GM19467 (cell line): Measurements from ENCODE around the gene CARS2.

Source experiments
- ATAC-seq: cut with Tn5 transposase; IDR thresholded peaks from one replicate; pipeline ENCODE4 v1.9.1; 2021; ENCODE audit warnings: mild to moderate bottlenecking, moderate library complexity; ENCODE audit not compliant: unreplicated experiment

The CARS2 gene

DNA sequence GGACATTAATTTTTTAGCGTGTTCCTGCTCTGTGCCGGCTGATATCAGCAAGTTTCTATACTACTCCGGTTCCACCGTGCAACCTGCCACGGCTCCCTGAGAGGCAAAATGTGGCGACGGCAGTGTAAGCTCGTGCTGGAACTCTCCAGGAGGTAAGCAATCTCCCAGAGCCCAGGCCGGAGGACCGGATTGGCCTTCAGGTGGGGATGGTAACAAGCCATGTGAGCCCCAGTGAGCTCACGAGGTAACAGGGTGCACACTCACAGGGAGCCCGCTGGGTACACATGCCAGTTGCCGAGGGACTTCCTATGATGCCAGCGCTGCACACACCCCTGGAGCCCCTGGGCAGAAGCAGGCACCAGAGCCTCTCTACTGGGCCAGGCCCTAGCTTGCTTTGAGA, 52.1 kb downstream of the CARS2 start:
- ATAC-seq, result no peak

DNA sequence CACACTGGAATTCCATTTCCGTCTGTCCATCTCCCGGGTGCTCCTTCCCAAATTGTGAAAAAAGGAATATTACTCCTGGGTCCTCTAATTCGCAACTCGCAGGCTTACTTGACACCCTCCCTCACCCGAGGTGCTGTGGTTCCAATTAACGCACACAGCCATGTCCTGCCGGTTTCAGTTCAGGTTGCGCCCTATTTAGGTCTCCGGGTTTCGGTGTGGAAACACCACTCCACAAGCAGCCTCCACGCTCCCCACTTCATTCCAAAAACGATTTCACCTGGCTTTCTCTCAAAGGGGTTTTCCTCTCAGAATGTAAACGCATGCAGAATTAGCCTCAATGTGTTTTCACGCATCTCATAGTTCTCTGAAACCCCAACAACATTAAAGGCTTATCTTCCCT, 52.6 kb downstream of the CARS2 start:
- ATAC-seq, result no peak

- ATAC-seq, result no peak
Measured at GRCh38 chr13:110652764-110653163, 53.2 kb downstream of the CARS2 start.

DNA sequence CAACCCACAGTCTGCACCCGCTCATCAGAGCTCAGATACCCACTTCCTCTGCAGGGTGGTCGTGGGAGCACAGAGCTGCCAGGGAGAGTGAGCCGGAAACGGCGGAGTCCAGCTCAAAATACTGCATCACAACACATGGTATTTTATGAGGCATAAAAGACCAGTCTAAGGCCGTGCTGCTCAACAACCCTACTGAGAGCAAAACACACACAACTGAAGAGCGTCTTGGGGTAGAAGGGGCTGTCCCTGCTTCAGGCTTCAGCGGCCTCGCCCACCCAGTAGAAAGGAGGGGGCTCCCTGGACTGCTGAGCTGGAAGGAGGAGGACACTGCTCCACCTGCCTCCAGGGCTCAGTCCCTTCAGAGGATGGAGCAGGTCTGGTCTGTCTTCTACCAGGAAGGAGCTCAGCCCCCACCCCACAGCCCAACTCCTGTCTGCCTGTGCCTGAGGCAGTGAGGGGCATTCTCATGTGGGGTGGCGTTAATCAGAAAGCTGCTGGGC, 53.6 kb downstream of the CARS2 start:
- no peak for ATAC-seq

- no peak for ATAC-seq
Measured at GRCh38 chr13:110651726-110652230, 54.1 kb downstream of the CARS2 start.

DNA sequence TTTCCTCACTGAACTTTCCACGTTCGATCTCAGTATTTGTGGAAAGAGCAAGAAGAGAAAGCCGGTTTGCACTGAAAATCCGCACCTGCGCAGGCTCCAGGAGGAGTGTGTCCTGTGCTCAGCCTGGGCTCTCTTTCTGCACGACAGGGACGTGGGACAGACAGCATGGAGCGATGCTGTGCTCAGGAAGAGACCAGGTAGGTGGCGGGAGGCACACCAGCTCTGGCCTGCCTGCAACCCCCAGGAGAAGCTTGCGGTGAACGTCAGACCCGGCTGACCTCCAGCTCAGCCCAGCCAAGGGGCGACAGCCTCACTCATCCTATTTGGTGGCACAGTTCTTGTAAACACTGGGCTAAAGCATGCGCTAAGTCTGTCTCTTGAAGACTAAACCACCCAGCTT, 54.6 kb downstream of the CARS2 start:
- ATAC-seq, result no peak

DNA sequence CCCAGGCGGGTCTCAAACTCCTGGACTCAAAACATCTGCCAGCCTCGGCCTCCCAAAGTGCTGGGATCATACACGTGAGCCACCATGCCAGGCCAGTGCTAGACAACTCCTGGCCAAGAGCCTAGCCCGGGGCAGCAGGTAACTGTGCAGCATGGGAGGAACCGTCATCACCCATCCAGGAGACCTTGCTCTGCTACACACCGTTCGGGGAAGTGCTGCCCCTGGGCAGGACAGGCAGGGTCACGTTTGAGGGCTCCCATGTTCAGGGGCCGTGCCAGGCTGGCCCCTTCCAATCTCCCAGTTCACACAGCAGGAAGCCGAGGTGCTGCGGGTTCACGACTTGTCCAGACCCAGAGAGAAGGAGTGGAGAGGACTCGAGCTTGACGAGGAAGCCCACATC, 55.5 kb downstream of the CARS2 start:
- ATAC-seq, result no peak

GRCh38 chr13:110649551-110649950, 56.4 kb downstream of the CARS2 start:
- ATAC-seq, result no peak

DNA sequence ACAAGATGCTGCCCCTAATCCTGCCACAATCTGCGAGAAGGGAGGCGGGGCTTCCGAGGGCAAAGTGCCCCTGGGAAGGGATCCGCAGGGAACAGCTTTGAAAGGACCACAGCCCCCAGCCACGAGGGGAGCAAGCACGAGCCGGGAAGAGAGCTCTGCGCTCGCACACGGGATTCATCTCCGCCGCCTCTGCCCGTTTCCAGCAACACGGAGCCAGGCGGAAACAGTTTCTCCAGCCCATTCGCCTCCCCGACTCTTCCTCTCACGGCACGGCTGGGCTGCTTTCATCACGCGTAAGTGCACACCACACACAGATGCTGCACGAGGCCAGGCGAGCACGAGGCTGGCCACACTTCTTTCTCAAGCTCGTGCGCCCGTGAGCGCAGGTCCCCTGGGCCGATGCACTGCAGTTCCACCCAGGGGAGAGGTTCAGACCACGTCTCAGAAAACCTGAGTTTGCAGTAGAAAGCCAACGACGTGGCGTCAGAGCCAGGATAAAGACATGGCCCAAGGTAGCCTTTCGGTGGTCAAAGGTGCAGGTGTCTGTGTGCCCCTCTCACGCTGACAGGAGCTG, 57.0 kb downstream of the CARS2 start:
- ATAC-seq, result no peak

DNA sequence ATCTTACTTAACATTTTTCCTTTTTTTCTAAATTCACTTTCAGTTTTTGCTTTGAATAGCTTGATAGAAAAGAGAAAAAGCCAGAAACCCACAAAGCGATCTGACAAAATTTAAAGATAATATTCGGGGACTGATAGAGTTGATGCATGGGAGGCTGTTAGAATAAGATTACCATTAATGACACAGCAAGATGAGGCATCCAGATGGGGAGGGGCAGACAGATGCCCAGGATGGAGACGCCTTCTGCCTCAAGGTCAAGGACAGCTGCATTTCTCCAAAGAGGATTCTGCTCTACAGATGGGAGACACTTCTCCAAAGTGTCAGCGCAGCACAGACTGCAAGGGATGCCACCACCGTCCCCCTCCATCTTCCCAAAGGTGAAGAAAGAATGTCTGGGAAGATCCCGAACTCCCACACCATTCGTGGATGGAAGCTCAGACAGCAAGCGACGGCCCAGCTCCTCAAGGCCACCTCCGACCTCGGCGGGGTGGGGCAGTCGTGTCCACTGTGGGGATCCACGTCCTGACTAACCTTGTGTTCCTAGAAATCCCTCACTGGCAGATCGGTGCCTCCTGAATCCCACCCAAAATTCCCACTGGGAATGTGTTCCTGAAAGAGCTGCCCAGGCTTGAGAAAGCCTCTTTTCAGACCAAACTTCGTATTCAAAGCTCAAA, 57.6 kb downstream of the CARS2 start:
- no peak for ATAC-seq

- no peak for ATAC-seq
Measured at GRCh38 chr13:110647365-110647737, 58.6 kb downstream of the CARS2 start.

DNA sequence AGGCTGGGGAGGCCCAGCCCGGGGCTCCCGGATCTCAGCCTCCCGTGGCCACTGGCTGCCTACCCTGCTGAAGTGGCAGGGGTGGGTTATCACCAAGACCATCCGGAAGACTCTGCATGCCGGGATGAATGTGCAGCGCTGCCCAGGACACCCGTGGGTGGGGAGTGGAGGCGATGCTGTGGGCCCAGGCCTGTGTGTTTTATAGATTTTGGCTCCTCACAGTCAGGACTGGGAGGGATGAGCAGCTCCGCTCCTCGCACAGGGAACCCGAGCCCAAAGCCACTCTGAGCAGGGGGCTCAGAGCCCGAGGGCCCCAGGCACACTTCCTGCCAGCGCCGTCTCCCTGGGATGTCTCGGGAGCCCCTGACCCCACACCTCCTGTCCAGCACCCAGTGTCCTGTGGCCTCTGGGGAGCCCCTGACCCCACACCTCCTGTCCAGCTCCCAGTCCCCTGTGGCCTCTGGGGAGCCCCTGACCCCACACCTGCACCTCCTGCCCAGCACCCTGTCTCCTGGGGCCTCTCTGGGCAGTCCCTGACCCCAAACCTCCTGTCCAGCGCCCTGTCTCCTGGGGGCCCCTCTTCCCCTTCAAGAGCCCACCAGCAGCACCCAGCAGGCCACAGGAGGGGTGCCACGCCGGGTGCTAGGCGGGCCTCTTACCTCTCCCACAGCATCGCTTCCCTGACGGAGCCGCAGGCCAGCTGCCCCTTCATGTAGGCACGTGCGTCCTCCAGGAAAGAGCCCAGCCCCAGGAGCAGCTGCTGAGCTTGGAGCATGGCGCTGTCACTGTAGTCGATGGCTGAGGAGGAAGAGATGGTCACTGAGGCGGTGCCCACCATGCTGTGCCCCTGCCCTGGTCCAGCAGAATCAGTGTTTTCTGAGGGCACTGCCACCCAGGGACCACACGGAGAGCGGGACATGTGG, 59.2 kb downstream of the CARS2 start:
- ATAC-seq, result no peak

DNA sequence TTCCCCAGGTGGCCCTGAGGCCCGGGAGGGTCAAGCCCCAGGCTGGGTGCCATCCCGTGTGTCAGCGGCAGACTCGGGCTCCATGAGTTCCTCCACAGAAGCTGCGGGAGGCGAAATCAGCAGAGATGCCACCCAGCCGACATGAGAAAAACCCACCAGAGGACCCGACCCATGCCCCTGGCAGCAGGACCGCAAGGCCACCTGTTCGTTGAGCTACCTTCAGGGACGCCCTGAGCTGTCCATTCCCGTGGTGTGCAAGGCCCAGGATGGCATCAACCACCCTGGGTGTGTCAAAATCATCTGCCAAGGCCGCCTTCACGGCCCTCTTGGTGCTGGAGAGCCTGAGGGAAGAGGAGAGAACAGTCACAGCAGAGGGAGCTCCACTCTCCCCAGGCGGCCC, 60.2 kb downstream of the CARS2 start:
- no peak for ATAC-seq

- peak; percentile 73 for ATAC-seq
Measured at GRCh38 chr13:110644892-110645521, 60.9 kb downstream of the CARS2 start.

DNA sequence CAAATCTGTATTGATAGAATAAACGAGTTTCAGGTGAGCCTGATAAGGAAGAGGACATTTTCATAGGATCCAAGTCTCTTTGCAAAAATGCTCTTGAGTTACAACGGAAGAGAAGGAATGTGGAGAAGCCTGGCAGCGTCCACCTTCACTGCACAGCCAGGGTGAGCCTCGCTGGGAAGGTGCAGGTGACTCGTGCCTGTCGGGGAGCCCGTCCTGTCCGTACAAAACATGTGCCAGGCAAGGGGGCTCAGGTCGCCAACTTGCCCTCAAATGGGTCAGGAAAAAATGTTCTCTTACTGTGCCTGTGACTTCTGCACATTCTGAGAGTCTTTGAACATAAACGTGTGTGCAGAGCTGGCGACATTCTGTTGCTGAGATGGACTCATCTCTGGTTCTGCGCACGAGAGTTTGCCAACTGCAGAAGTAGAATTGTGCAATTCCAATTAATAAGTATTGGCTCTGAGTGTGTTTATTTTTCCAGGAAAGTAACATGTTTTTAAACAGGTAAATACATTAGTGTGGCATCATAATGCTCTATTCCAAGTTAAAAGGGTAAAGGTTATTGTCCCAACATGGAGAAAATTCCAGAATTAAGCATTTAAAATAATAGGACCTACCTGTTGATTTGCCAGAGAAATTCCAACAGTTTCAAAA, 62.0 kb downstream of the CARS2 start:
- ATAC-seq, result no peak

DNA sequence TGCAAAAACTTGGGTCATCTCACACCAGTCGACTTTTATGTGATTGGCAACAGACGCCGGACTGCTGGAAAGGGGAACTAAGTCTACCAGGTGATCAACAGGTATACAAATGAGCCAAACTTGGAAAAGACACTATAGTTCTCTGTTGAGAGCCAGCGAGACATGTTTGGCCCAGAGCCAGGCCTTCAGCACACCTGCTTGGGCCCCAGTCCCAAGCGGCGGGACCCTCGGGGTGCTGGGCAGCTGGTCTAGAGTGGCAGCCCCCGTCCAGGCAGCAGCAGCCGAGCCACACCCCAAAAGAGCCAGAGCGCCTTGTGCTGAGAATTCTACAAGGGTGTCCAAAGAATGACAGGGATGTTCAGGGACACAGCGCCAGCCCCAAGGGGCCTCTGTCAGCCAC, 62.6 kb downstream of the CARS2 start:
- no peak for ATAC-seq

DNA sequence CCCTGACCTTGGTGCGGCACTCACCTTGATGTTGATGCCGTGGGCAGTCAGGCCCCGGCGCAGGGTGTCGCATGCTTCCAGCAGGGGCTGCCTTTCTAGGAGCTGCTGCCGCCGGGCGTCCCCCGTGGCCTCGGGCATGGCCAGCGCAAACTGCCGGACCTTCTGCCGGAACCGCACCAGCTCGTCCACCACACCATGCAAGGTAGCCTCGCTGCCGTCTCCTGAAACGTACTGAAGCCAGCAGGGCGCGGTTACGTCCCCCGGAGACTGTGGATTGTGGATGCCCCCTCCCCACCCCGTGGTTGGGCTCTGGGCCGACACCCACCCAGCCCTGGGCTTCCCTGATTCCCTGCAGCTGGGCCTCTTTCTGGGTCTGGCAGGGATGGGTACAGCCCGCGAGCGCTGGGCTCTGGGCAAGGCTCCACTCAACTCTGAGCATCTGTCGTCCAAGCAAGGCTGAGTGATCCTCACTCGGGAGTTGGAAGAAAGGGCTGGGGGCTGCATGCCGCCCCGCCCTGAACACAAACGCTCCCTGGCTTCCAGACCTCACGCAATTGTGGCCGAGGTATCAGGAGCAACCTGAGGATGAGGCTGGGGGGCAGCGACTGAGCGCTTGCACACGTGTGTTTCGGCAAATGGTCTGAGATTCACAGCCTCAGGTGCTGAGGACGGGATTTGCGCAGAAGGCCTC, 63.5 kb downstream of the CARS2 start:
- no peak for ATAC-seq

DNA sequence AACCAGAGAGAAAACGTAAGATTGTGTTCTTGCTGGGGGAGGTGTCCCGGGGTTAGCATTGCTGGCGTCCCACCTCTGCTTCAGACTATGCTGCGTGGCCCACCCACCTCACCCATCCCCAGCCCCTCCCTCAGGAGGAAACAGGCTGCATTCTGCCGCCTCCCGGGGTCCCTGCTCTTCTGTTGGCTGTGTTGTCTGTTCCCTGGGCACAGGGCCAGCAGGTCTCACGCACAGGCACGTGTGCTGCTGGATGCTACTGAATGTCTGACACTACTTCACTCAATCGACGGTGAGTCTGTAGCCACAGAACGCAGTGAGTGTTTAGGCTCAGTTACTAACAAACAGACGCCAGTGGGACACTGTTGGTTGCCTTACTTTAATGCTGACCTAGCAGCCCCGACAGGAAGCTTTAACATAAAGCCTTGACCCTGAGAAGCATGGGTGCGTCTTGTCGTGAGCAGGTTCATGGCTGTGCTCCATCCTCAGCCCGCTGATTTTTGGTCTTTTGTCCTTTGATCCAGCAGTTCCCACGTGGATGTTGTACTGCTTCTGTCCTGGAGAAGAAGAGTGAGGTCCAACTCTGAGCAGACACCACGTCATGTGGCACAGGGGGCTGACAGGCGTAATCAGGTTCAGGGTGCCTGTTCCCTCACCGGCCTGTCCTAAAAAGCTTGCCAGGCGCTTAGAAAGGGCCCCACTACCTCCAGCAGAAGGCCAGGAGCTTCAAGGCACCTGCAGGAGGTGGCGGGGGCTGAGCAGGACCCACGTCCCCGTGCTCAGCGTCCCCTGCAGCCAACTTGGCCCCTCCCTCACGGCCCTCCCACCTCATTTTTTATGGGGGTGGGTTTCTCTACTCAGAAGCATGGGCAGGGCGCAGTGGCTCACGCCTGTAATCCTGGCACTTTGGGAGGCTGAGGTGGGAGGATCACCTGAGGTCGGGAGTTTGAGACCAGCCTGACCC, 64.6 kb downstream of the CARS2 start:
- ATAC-seq, result no peak

GRCh38 chr13:110640591-110641029, 65.3 kb downstream of the CARS2 start:
- no peak for ATAC-seq
